ACHN (cell line): Measurements from ENCODE around the gene CHID1.

Experiments
- DNase-seq: peaks from one replicate; pipeline ENCODE4 v3.0.0-alpha.2; 2015
- in situ Hi-C: cut with HindIII; loops from 2 replicates; pipeline ENCODE4 v1.10.0; 2017; ENCODE audit warnings: low sequenced_read_pairs, low pct_ligation_motif_present, low pct_unique_long_range_greater_than_20kb

CHID1 gene

GRCh38 chr11:910589-911030 is at the start of gene CHID1:
Gene CHID1 (minus strand): TSS chr11:910810. CDS start chr11:904816, 5,994 bp downstream.
- in situ Hi-C loops = no loop called here
- DNase-seq = peak; percentile 81

DNA sequence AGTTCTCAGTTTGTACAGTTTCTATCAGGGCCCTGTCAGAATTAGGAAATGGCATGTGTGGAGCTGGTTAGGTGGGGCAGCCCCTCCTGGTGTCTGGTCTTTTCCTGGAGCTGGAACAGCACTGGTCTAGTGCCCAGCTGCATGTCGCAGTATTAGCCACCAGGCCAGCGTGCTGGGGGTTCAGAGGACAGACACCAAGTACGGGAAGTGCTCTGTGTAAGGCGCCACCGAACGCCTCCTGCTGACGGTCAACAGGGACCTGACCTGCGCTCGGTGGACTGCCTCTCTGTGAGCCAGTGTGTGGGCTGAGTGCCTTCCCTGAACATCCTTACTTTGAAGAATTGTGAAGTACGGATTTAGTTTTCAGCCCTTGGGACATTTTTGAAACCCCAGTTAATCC is 49.0 kb upstream of the CHID1 start:
- no peak for DNase-seq
- in situ Hi-C loops = no loop called here

DNA sequence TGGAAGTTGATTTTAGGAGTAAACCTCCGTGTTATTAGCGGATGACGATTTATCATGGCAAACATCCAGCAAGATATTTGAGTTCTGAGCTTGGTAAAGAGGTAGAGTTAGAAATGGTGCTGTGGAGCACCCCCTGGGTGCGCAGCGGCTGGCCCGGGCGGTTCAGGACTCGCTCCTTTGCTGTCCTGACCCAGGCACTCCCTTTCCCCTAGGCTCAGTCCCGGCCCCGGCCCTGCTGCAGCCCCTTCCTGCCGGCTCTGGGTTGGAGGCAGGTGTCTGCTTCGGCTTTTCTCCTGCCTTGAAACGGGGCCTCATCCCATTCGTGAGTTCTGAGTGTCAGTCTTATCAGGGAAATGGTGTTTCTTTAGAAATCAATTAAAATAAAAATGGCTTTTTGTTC is 48.4 kb upstream of the CHID1 start:
- in situ Hi-C loops = no loop called here
- DNase-seq = no peak

DNA sequence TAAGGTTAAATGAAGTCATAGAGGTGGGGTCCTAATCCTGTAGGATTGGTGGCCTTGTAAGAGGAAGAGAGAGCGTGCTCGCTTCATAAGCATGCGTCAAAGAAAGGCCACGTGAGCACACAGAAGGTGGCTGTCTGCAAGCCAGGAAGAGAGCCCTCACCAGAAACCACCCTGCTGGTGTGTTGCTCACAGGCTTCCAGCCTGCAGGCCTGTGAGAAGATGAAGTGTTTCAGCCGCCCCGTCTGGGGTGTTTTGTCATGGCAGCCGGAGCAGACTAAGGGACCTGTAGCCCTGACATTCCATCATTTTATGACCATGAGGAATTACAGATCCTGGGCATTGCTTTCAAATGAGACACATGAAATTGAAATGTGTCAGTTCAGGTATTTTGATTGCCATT is 47.5 kb upstream of the CHID1 start:
- in situ Hi-C loops = no loop called here
- DNase-seq = no peak

DNA sequence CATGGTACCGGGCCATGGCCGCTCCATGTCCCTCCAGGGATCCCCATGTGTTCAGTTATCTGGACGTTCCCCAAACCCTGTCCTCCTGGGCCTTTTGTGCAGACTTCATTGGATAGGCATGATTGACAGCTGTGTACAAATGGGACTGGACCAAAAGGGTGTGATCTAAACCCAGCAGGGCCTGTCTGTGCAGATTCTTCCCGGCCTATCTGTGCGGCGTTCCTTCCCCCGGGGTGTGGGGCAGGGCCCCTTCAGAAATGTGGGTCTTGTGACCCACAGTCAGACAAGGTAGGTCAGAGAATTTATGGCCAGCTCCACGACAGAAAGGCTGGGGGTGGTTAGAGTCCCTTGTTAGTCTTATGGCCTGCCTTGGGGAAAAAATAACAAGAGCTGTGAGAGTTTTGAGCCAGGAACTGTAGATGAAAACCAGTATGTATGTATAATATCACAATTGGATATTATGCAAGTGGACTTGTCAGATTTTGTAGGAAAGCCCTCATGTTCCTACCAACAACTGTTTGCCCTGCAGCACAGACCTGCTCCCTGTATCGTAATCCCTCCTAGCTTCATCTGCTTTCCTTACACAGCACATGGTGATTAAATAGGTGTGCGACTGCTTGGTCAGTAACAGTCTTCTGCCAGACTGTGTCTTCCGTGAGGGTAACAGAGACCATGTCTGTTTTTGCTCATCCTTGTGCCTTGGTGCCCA is 46.8 kb upstream of the CHID1 start:
- in situ Hi-C loops = no loop called here

DNA sequence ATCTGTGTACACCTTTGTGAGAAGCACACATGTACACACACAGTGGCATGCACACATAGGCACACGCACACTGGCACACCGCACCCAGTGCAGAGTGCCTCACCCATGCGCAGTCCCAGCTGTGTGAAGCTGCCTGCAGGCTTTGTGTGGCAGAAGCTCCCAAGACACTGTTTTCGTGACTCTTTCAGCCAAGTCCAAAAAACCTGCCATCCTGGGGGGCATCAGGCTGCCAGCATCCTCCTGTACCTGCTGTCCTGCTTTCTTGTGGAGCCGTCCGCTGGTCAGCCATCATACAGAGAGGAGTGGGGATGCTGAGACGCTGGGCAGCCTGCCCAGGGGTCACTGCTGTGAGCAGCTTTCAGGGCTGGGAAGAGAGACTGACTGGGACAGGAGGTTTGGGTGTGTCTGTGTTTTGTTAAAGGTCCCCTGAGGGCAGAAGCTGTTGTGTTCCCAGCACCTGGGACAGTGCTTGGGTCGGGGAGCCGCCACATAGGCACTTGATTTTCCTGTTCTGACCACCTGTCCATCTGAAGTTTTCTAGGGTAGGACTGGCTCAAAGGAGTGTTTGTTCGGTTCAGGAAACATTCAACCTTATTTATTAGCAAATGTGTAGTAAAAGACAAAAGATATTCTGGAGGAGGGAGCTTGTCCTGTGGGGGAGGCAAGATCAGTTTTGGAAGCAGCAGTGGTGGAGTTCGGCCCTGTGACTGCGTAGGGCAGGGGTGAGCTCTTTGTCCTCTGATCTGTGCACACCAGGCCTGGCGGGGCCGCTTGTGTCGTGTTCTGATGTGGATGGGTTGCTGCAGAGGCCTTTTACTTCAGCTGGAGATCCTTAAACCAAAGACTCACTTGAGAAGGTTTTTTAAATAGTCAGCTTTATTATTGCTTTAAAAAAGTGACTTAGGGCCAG is 44.8 kb upstream of the CHID1 start:
- in situ Hi-C loops = no loop called here
- no peak for DNase-seq

More for the DNA sequence above, 46.8 kb upstream of the CHID1 start:
- no peak for DNase-seq

- no peak for DNase-seq
- in situ Hi-C loops = no loop called here
These were observed 44.0 kb upstream of the CHID1 start for GRCh38 chr11:954392-955153.

DNA sequence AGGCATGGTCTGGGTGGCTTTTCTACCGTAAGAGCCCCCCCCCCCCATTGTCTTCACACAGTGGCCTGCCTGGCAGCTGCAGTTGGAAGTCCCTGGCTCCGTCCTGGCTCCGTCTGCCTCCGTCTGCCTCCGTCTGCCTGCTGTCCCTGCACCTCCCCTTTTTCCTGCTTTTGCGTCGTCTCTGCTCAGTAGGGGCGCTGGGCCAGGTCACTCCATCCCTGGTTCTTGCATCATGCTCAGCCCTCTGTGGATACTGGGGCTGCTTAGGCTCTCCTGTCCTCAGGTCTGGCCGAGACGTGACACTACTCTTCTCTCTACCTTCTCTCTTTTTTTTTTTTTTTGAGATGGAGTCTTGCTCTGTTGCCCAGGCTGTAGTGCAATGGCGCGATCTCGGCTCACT is 42.9 kb upstream of the CHID1 start:
- in situ Hi-C loops = no loop called here
- DNase-seq = no peak

DNA sequence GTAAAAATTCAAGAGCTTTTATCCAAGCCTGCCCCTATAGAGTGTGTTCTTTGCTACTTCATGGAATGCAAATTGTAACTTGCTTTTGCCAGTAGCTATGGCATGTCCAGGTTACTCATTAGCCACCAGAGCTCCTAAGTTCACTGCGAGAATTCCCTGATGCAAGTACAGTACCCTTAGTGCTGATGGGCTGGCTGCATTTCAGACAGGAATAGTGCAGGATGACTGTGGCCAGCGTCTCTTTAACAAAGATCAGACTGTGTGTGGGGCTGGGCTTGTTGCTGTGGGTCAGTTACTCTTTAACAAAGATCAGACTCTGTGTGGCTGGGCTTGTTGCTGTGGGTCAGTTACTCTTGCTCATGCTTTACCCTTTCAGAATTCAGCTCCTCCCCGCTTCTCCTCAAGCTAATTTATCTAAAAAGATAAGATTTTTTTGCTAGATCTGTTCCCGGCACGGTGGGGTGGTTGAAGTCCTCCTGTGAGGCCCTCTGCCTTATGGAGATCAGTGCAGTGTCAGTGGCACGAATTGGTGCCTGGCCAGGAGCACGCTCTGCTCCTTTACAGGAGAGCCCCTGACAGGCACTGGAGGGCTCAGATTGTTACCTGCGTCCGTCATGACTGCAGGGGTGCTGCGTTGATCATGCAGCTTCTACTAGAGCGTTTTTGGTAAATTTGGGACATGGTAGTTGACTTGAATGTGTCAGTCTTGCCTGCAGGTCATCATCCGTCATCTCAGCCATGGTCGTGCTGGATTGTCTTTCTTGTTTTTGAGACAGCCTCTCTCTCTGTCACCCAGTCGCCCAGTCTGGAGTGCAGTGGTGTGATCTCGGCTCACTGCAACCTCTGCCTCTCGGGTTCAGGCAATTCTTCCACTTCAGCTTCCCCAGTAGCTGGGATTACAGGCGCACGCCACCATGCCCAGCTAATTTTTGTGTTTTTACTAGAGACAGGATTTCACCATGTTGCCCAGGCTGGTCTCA is 42.1 kb upstream of the CHID1 start:
- peak; percentile 96 for DNase-seq

GRCh38 chr11:951507-951906 is 40.9 kb upstream of the CHID1 start:
- in situ Hi-C loops = no loop called here
- DNase-seq = no peak

More for the DNA sequence above, 42.1 kb upstream of the CHID1 start:
- in situ Hi-C loops = no loop called here

- no peak for DNase-seq
- in situ Hi-C loops = no loop called here
These were observed 37.1 kb upstream of the CHID1 start for GRCh38 chr11:947744-948143.

GRCh38 chr11:945986-946385 is 35.4 kb upstream of the CHID1 start:
- no peak for DNase-seq
- in situ Hi-C loops = no loop called here

GRCh38 chr11:944711-945470 is 34.3 kb upstream of the CHID1 start:
- in situ Hi-C loops = no loop called here
- DNase-seq = no peak

- in situ Hi-C loops = no loop called here
- DNase-seq = no peak
These were observed 32.2 kb upstream of the CHID1 start for GRCh38 chr11:942823-943222.

GRCh38 chr11:940496-941135 is 30.0 kb upstream of the CHID1 start:
- in situ Hi-C loops = no loop called here
- DNase-seq = no peak

DNA sequence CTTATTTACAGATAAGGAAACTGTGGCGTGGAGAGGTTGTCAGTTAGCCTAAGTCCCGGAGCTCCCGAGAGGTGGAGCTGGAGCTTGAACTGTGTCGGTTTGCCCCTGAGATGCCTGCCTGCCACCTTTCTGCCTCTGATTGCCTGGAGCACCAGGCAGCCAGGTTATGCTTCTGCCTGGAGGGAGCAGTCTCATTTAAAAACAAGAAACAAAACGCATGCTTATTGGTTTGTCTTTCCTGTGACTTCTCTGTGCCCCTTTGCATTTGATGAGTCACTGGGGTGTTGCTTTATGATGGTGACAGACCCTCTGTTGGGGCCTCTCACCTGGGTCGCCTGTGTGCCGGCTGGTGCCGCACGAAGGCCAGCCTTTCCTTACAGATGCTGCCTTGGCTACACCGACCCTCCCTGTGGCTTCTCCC is 27.2 kb upstream of the CHID1 start:
- in situ Hi-C loops = no loop called here
- no peak for DNase-seq

- no peak for DNase-seq
- in situ Hi-C loops = no loop called here
These were observed 25.6 kb upstream of the CHID1 start for GRCh38 chr11:936199-936598.
